ENCODE measurements around the gene TSHZ2.
A peak's percentile ranks its signal among the peaks of the same experiment; 100 is the strongest.
"Not testable (repeated sequence)": the region's sequence is repeated elsewhere in the genome, so short reads cannot be mapped to it uniquely, and the experiment has no call there.

The TSHZ2 gene

GRCh38 chr20:53296025-53296424 is 323.9 kb downstream of the TSHZ2 start:
- DNase-seq: no peak

GRCh38 chr20:53296451-53297153 is 324.4 kb downstream of the TSHZ2 start:
- DNase-seq: no peak

- no peak for DNase-seq
Measured at GRCh38 chr20:53297154-53297529, 325.0 kb downstream of the TSHZ2 start.

DNA sequence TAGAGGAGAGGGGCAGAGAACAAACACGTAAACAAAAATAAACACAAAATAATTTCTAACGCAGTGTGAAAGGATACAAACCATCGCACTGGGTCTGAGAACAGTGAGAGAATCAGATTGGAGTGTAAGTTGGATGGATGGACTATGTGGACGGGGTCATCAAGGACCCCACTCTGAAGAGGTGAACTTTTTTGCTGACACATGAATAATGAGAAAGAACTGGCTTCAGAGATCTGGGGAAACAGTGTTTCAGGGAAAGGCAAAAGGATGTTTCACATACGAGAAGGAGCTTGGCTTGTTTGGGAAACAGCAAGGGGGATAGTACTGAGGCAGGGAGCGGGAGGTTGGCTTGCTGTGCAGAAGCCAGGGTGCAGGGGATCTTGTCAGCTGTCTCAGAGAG is 326.1 kb downstream of the TSHZ2 start:
- no peak for DNase-seq

- no peak for DNase-seq
Measured at GRCh38 chr20:53298911-53299310, 326.8 kb downstream of the TSHZ2 start.

DNA sequence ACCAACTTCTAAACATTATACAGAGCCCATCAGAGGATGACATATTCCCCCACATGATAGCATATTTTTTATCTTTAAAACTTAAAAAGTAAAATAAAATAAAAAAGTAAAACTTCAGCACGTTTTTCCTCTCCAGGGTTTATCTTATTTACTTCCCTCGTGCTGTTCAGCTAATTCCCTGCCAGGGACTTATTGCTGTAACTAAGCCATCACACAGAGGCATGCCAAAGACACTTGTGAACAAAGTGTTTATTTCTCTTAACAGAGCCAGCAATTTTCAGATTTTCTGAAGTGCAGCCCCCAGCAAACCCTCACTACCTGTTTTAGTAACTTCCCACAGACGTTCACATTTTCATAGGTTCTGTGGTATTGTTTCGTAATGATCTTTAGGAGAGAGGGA is 327.7 kb downstream of the TSHZ2 start:
- no peak for DNase-seq

DNA sequence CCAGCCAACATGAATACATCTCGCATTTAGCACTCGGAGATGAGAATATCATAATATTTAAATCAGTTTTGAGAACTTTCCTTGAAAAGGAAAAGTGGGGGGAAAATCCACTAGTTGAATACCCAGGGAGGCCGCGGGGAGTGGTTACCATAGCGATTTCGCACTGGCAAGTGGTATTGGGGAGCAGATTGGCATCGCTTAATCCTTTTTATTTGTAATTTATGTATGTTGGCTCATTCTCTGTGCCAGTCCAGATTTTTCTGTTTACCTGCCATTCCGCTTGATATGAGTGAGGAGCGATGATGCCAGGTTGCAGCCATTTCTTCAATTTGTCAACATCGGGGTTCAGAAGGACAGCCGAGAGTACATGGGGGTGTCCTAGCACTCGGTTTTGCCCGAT is 329.7 kb downstream of the TSHZ2 start:
- DNase-seq: no peak

DNA sequence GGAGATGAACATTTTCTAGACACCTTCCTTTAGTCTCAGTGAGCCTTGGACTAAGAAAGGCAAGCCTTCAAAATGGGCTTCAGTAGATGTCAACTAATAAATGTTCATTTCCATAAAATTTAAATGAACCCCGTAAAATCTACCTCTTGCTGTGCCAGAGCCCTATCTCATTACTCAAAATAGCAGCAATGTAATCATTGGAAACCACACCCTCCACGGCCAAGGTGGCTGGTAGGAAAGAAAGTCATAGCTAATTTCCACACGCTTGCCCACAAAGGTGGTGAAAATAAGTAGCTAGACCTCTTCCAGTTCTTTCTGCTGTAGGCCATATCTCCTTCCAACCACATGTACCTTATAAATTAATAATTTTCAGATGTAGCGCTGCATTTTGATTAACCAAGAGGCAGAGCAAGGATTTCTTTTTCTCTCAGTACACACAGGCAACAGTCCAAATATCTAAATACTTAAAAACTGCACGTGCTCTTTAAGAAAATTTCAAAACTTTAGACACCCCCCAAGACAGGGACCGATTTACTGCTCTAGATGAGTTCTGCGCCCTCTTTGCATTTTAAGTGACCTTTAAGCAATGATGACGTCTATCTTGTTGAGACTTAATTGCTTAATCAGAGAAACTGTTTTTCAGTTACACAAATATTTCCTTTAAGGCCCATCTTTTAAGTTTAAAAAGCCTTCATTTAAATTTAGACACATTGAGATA is 330.7 kb downstream of the TSHZ2 start:
- DNase-seq: no peak

GRCh38 chr20:53303413-53303760 is 331.2 kb downstream of the TSHZ2 start:
- DNase-seq: no peak

DNA sequence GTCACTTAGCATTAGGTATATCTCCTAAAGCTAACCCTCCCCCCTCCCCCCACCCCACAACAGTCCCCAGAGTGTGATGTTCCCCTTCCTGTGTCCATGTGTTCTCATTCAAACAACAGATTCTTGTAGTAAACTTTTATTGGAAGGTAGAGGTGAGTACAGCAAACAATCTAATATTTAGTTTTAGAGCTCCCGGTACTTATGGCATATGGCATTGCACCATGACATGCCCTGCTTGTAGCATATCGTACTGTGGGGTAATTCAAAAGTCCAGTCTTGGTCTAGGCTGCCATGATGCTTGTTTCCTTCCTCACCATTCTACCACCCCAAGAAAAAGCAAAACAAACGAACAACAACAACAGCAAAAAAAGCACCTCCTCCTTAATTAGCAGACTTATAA is 332.0 kb downstream of the TSHZ2 start:
- DNase-seq: no peak

GRCh38 chr20:53306192-53306805 is 334.1 kb downstream of the TSHZ2 start:
- no peak for DNase-seq

GRCh38 chr20:53307964-53308597 is 335.9 kb downstream of the TSHZ2 start:
- DNase-seq: no peak

GRCh38 chr20:53309515-53309914 is 337.4 kb downstream of the TSHZ2 start:
- no peak for DNase-seq

DNA sequence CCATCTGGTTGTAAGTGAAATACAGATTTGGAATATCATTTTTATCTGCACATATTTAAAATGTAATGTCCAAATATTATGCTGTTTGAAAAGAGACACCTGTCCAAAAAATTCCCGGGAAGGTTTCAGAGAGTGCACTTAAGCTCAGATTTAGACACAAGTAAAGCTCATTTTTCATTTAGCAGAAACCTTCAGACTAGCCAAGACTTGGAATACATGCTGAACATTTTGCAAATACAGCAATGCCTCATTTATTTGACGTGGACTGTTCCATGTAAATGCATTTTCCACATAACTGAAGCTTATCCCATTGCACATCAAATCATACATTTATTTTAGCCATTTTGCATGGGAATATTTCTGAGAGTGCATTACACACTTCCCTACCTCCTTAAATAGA is 340.8 kb downstream of the TSHZ2 start:
- DNase-seq: no peak

- DNase-seq: no peak
Measured at GRCh38 chr20:53316206-53316937, 344.2 kb downstream of the TSHZ2 start.

DNA sequence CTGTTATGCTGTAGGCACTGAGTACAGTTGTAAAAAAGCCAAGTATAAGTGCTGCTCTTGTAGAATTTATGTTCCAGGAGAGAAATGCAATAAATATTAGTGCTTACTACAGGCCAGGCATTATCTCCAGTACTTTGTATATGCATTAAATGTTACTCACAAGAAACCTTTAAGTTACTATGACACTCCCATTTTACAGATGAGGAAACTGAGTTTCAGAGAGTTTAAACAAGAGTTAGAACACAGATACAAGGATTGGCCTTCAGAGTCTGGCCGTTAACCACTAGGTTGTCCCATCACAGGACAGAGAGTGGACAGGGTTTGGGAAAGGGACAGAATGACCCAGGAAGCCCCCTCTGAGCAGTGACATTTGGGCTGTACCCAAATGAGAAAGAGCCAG is 347.0 kb downstream of the TSHZ2 start:
- no peak for DNase-seq

DNA sequence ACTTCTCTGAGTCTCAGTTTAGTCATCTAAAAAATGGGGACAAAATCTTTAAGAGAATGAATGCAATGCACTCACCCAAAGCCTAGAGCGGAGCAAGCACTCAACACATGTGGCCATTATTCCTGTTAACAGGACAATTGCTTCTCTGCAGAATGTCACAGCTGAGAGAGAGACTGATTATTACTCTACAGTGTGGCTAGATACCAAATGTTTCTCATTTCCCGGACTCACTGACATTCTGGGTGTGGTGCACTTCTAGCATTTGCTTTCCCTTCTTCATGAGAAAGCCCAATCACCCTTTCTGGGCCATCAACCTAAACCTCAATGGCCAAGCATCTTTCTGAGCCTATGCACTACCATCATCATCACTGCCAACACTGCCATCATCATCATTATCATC is 347.6 kb downstream of the TSHZ2 start:
- DNase-seq: no peak

- DNase-seq: no peak
Measured at GRCh38 chr20:53320701-53321100, 348.5 kb downstream of the TSHZ2 start.

DNA sequence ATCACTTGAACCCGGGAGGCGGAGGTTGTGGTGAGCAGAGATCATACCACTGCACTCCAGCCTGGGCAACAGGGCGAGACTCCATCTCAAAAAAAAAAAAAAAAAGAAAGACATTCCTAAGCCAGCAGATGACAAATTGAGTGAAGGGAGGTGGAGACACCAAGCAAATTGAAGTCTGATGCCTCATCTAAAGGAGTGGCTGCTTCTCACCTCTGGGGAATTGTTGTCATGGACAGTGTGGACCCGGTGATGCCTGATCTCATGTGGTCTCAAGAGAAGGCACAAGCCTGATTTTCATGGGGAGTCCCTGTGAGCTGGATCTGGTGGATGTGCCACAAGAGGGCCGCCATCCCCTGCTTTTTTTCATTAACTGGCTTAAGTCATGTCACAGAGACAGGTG is 349.4 kb downstream of the TSHZ2 start:
- no peak for DNase-seq

GRCh38 chr20:53322651-53323050 is 350.5 kb downstream of the TSHZ2 start:
- no peak for DNase-seq

GRCh38 chr20:53323460-53323859 is 351.3 kb downstream of the TSHZ2 start:
- DNase-seq: not testable (repeated sequence)

- DNase-seq: no peak
Measured at GRCh38 chr20:53324816-53325215, 352.7 kb downstream of the TSHZ2 start.

- DNase-seq: peak; percentile 30
Measured at GRCh38 chr20:53328961-53329360, 356.8 kb downstream of the TSHZ2 start.

All from eye (tissue), 1 donor.